CD14-positive monocyte (primary cell): Measurements from ENCODE around the gene TXNRD1. TPM values are rescaled to one million over a fixed set of nuclear protein-coding genes. Genes with fewer than 3 reads are reported as not detected.

Experiments
- polyA plus RNA-seq, 3 donors: library from polyadenylated mRNA; depleted of rRNA in 1 of 3; unstranded in 2 of 3; stranded (reverse) in 1 of 3; fragments of 300-500 nt in 2 of 3; fragments of >200 nt in 1 of 3; fragmentation: Illumina TruSeq in 2 of 3; gene quantifications; 1 replicate in 2 of 3; 2 replicates in 1 of 3; pipeline ENCODE4 v1.2.3, GENCODE V29; 2012 to 2021

TXNRD1 gene
- polyA plus RNA-seq, 3 donors = 26.9 to 46.1 (median 29.2) TPM

Other genes starting within 250 kb of the TXNRD1 start
- gene TDG, start 249.9 kb upstream of the TXNRD1 start, polyA plus RNA-seq = 10 to 100 TPM; 12.6 to 22.4 (median 20.1) TPM
- not detected for gene GLT8D2, start 165.6 kb upstream of the TXNRD1 start, polyA plus RNA-seq
- 1 to 10 TPM; 3.3 to 8.7 (median 4.3) TPM for gene HCFC2, start 151.2 kb upstream of the TXNRD1 start, polyA plus RNA-seq
- gene NFYB, start 77.6 kb upstream of the TXNRD1 start, polyA plus RNA-seq = 10 to 100 TPM; 11.6 to 14.6 (median 12.3) TPM
- 1 to 10 TPM in 1 of 3 donors, under 1 TPM in 2; 0.64 to 1.0 (median 0.65) TPM for gene EID3, start 88.0 kb downstream of the TXNRD1 start, polyA plus RNA-seq
- gene CHST11, start 241.2 kb downstream of the TXNRD1 start, polyA plus RNA-seq = 10 to 100 TPM; 44.4 to 66.6 (median 48.4) TPM